NOMO-1 treated with dmso at 0.1 percent for 144 hours (cell line): ENCODE measurements around the gene FAM217A.
"Not testable (repeated sequence)": the region's sequence is repeated elsewhere in the genome, so short reads cannot be mapped to it uniquely, and the experiment has no call there.

Experiments
- DNase-seq: peaks from one replicate; lab custom pipeline; 2025; ENCODE audit not compliant: unreplicated experiment; lab: John Stamatoyannopoulos, UW

The FAM217A gene

GRCh38 chr6:4078691-4079471 is at the start of gene FAM217A:
FAM217A (minus strand) TSS chr6:4079137; CDS start chr6:4077414, 1,723 bp downstream.
- DNase-seq = no peak

- DNase-seq = no peak
Measured at GRCh38 chr6:4128072-4128471, 49.1 kb upstream of the FAM217A start.

GRCh38 chr6:4125933-4126864 is 47.3 kb upstream of the FAM217A start:
- no peak for DNase-seq

- DNase-seq = no peak
Measured at GRCh38 chr6:4125500-4125899, 46.6 kb upstream of the FAM217A start.

- no peak for DNase-seq
Measured at GRCh38 chr6:4124351-4124750, 45.4 kb upstream of the FAM217A start.

GRCh38 chr6:4115741-4116140 is 36.8 kb upstream of the FAM217A start:
- no peak for DNase-seq

- no peak for DNase-seq
Measured at GRCh38 chr6:4114123-4114522, 35.2 kb upstream of the FAM217A start.

- no peak for DNase-seq
Measured at GRCh38 chr6:4113649-4114048, 34.7 kb upstream of the FAM217A start.

- no peak for DNase-seq
Measured at GRCh38 chr6:4112366-4112765, 33.4 kb upstream of the FAM217A start.

GRCh38 chr6:4109363-4109815 is 30.5 kb upstream of the FAM217A start:
- DNase-seq = not testable (repeated sequence)

GRCh38 chr6:4108561-4109093 is 29.7 kb upstream of the FAM217A start:
- DNase-seq = no peak

GRCh38 chr6:4107873-4108272 is 28.9 kb upstream of the FAM217A start:
- no peak for DNase-seq

GRCh38 chr6:4105980-4106536 is 27.1 kb upstream of the FAM217A start:
- no peak for DNase-seq

- no peak for DNase-seq
Measured at GRCh38 chr6:4103929-4104328, 25.0 kb upstream of the FAM217A start.

- no peak for DNase-seq
Measured at GRCh38 chr6:4102687-4103244, 23.8 kb upstream of the FAM217A start.

GRCh38 chr6:4101298-4101697 is 22.4 kb upstream of the FAM217A start:
- no peak for DNase-seq

- no peak for DNase-seq
Measured at GRCh38 chr6:4100655-4101054, 21.7 kb upstream of the FAM217A start.

GRCh38 chr6:4093288-4093687 is 14.4 kb upstream of the FAM217A start:
- no peak for DNase-seq

GRCh38 chr6:4091941-4092340 is 13.0 kb upstream of the FAM217A start:
- DNase-seq = no peak

- DNase-seq = not testable (repeated sequence)
Measured at GRCh38 chr6:4090043-4090442, 11.1 kb upstream of the FAM217A start.

- no peak for DNase-seq
Measured at GRCh38 chr6:4088704-4089103, 9.8 kb upstream of the FAM217A start.
